K562 (cell line): ENCODE data around the gene HNRNPA2B1. TPM values are rescaled to one million over a fixed set of nuclear protein-coding genes. Genes with fewer than 3 reads are reported as not detected.

ENCODE experiments used
- ATAC-seq: fragments of 200-7000 bp; cut with Tn5 transposase; 3 replicates; pipeline ENCODE4 v1.9.1; 2020; ENCODE audit warnings: moderate library complexity
- BruUV-seq: library from RNA; stranded (reverse); fragments of 400-500 nt; replicated peaks from 2 replicates; lab custom pipeline; 2021; lab: Mats Ljungman, UMichigan
- CTCF ChIA-PET: fragments of 300-600 bp; formaldehyde crosslinking; extraction: SDS; loops from one replicate; lab custom pipeline; 2021; ENCODE audit warnings: low intra/inter-chr PET ratio; lab: Yijun Ruan, JAX
- POLR2A ChIA-PET: fragments of 300-600, 350-650 bp; sonication (Branson Sonifier 250); formaldehyde crosslinking; extraction: SDS; loops from one replicate; lab custom pipeline; 2021; ENCODE audit warnings: antibody characterized with exemption, inconsistent platforms; lab: Yijun Ruan, JAX
- DNase-seq, 4 experiments: peaks; one replicate each; pipeline versions ENCODE4 v3.0.0 to v3.0.0-alpha.2; 2011 to 2018; ENCODE audit warnings: low spot score in 3 of 4, mixed read lengths in 3 of 4; ENCODE audit errors: extremely low read depth in 1 of 4
- FAIRE-seq: peaks from 2 replicates; lab custom pipeline; 2011; peaks lifted over from hg19 to GRCh38; lab: Jason Lieb, UNC
- H2AFZ ChIP-seq: 2 replicates; pipeline ENCODE4 v1.6.0; 2011; ENCODE audit warnings: low read depth, low read length, control low read depth, inconsistent platforms
- H3K27ac ChIP-seq: fragments of 200-600 bp; 3 replicates; pipeline ENCODE4 v1.8.0; 2011; ENCODE audit warnings: low read depth, mild to moderate bottlenecking, control low read depth, inconsistent platforms, low read length, moderate library complexity, mixed read lengths; ENCODE audit errors: extremely low read depth
- H3K27me3 ChIP-seq, 2 experiments: fragments of 300-600 bp in 1 of 2; 2 replicates in 1 of 2; 3 replicates in 1 of 2; pipeline versions ENCODE4 v1.6.0 to v1.8.0; 2011; ENCODE audit warnings: inconsistent platforms in 2 of 2, low read length in 2 of 2, mild to moderate bottlenecking in 1 of 2, mixed read lengths in 1 of 2, moderate library complexity in 1 of 2; ENCODE audit not compliant: control insufficient read depth in 2 of 2, insufficient read depth in 2 of 2
- H3K36me3 ChIP-seq: fragments of 300-600 bp; 3 replicates; pipeline ENCODE4 v1.8.0; 2011; ENCODE audit warnings: mild to moderate bottlenecking, low read length, inconsistent platforms; ENCODE audit not compliant: control insufficient read depth, insufficient read depth
- H3K4me1 ChIP-seq, 2 experiments: fragments of 200-600 bp in 1 of 2; replicated peaks in 1 of 2; 2 replicates in 1 of 2; 3 replicates in 1 of 2; pipeline versions ENCODE4 v1.5.1 to v1.8.0; 2011; ENCODE audit warnings: inconsistent platforms in 2 of 2, low read length in 2 of 2, mild to moderate bottlenecking in 1 of 2, mixed read lengths in 1 of 2, moderate library complexity in 1 of 2; ENCODE audit not compliant: control insufficient read depth in 2 of 2, insufficient read depth in 2 of 2
- H3K4me2 ChIP-seq: 2 replicates; pipeline ENCODE4 v1.6.1; 2011; ENCODE audit warnings: low read length, control low read depth, inconsistent platforms, mixed read lengths; ENCODE audit not compliant: insufficient read depth
- H3K4me3 ChIP-seq: fragments of 200-600 bp; sonication (generic), shearing (Covaris generic); 2 replicates; pipeline ENCODE4 v1.5.1; 2016; ENCODE audit warnings: control low read depth, inconsistent platforms
- H3K79me2 ChIP-seq: fragments of 200-600 bp; 3 replicates; pipeline ENCODE4 v1.8.0; 2011; ENCODE audit warnings: low read length, inconsistent platforms; ENCODE audit not compliant: control insufficient read depth, insufficient read depth
- H3K9ac ChIP-seq, 2 experiments: 2 replicates each; pipeline versions ENCODE4 v1.6.0 to v1.6.1; 2011; ENCODE audit warnings: low read depth in 2 of 2, low read length in 2 of 2, control low read depth in 1 of 2, inconsistent platforms in 1 of 2, mild to moderate bottlenecking in 1 of 2, mixed read lengths in 1 of 2; ENCODE audit not compliant: insufficient read depth in 1 of 2
- H3K9me1 ChIP-seq: one replicate; pipeline ENCODE4 v1.6.0; 2011; ENCODE audit warnings: inconsistent platforms, mild to moderate bottlenecking, low read length, moderate library complexity; ENCODE audit not compliant: control insufficient read depth, insufficient read depth
- H3K9me3 ChIP-seq: replicated peaks from 2 replicates; pipeline ENCODE4 v1.5.1; 2011; ENCODE audit warnings: low read depth, low read length, inconsistent platforms; ENCODE audit not compliant: control insufficient read depth, insufficient read depth
- H4K20me1 ChIP-seq: replicated peaks from 2 replicates; pipeline ENCODE4 v1.6.1; 2011; ENCODE audit warnings: low read length, inconsistent platforms, mixed read lengths; ENCODE audit not compliant: control insufficient read depth, insufficient read depth
- BDP1 ChIP-seq: IDR thresholded peaks from 3 replicates; pipeline ENCODE4 v1.6.1; 2011; ENCODE audit not compliant: insufficient read length, insufficient read depth
- CBX8 ChIP-seq: fragments of 200-600 bp; sonication (generic); IDR thresholded peaks from 2 replicates; pipeline ENCODE4 v1.6.1; 2012; ENCODE audit warnings: borderline replicate concordance, mixed run types, low read depth, mild to moderate bottlenecking, moderate library complexity, mixed read lengths, low read length, control low read depth, inconsistent platforms; ENCODE audit not compliant: poor library complexity, severe bottlenecking; ENCODE audit errors: extremely low read depth
- E2F1 ChIP-seq: sonication (generic); formaldehyde crosslinking; IDR thresholded peaks from 2 replicates; pipeline ENCODE4 v1.8.1; 2023; ENCODE audit warnings: mild to moderate bottlenecking, missing genetic modification reagents, moderate library complexity
- EP300 ChIP-seq: IDR thresholded peaks from 2 replicates; pipeline ENCODE4 v1.6.1; 2012; ENCODE audit warnings: low read length, improper control_type of control experiment
- HDGF ChIP-seq: fragments of 450-650 bp; IDR thresholded peaks from 2 replicates; pipeline ENCODE4 v1.6.1; 2016
- HMGN3 ChIP-seq: IDR thresholded peaks from 2 replicates; pipeline ENCODE4 v1.6.1; 2011; ENCODE audit warnings: borderline replicate concordance, low read depth, mild to moderate bottlenecking, mixed read lengths, low read length; ENCODE audit not compliant: insufficient read length; ENCODE audit errors: extremely low read depth
- HNRNPL ChIP-seq: fragments of 200-400 bp; formaldehyde crosslinking; IDR thresholded peaks from 2 replicates; pipeline ENCODE4 v1.6.1; 2017; ENCODE audit warnings: low read depth, mild to moderate bottlenecking, low read length
- MNT ChIP-seq, 2 experiments: fragments of 450-650 bp; conservative IDR thresholded peaks; 2 replicates each; pipeline ENCODE4 v1.6.1; 2017; ENCODE audit warnings: mild to moderate bottlenecking in 2 of 2, moderate library complexity in 2 of 2
- MTA3 ChIP-seq: fragments of 450-650 bp; formaldehyde crosslinking; IDR thresholded peaks from 2 replicates; pipeline ENCODE4 v1.6.1; 2017; ENCODE audit warnings: mild to moderate bottlenecking, borderline replicate concordance
- NRF1 ChIP-seq, 2 experiments: fragments of 450-650 bp; IDR thresholded peaks in 1 of 2; conservative IDR thresholded peaks in 1 of 2; 2 replicates each; pipeline ENCODE4 v1.6.1; 2014; ENCODE audit warnings: mild to moderate bottlenecking in 2 of 2
- OTX1 ChIP-seq: fragments of 450-650 bp; formaldehyde crosslinking; IDR thresholded peaks from 2 replicates; pipeline ENCODE4 v1.4.0; 2022; ENCODE audit warnings: mild to moderate bottlenecking
- PCBP1 ChIP-seq: fragments of 200-400 bp; formaldehyde crosslinking; IDR thresholded peaks from 2 replicates; pipeline ENCODE4 v1.6.1; 2018; ENCODE audit warnings: mild to moderate bottlenecking, low read depth, low read length; ENCODE audit not compliant: poor library complexity, severe bottlenecking
- PHTF2 ChIP-seq: fragments of 250-450 bp; sonication (Bioruptor Pico); IDR thresholded peaks from 2 replicates; pipeline ENCODE4 v1.5.0; 2021; ENCODE audit warnings: mild to moderate bottlenecking
- STAT5B ChIP-seq: fragments of 250-450 bp; sonication (Bioruptor Pico); IDR thresholded peaks from 2 replicates; pipeline ENCODE4 v1.8.0; 2021; ENCODE audit warnings: mild to moderate bottlenecking, inconsistent platforms
- ZNF165 ChIP-seq: fragments of 250-450 bp; sonication (Bioruptor Pico); IDR thresholded peaks from 2 replicates; pipeline ENCODE4 v1.4.0; 2020; ENCODE audit warnings: borderline replicate concordance
- ZNF668 ChIP-seq: fragments of 250-450 bp; sonication (Bioruptor Pico); IDR thresholded peaks from 2 replicates; pipeline ENCODE4 v1.8.0; 2022; ENCODE audit warnings: mild to moderate bottlenecking, inconsistent platforms
- ZNF764 ChIP-seq: fragments of 250-450 bp; sonication (Bioruptor Pico); IDR thresholded peaks from 2 replicates; pipeline ENCODE4 v1.4.0; 2020; ENCODE audit warnings: low read depth, mild to moderate bottlenecking, moderate library complexity
- WGBS: fragments of 100-300 bp; shearing (Covaris generic); methylation state at CpG from one replicate; pipeline ENCODE4 v1.1.6; 2016; ENCODE audit warnings: low coverage, mixed read lengths; ENCODE audit not compliant: insufficient coverage; ENCODE audit errors: missing lambda C conversion rate; 5-methylcytosine and 5-hydroxymethylcytosine counted together
- in situ Hi-C: fragments of 300-500 bp; cut with MboI; formaldehyde crosslinking; loops from 4 replicates; pipeline ENCODE4 v1.15.0; 2018; ENCODE audit warnings: inconsistent platforms, mixed read lengths
- intact Hi-C: fragments of 100-400 bp; cut with micrococcal nuclease; formaldehyde crosslinking; loops from 2 replicates; pipeline ENCODE4 v1.14.2; 2022
- polyA plus RNA-seq, 8 experiments: library from polyadenylated mRNA; depleted of rRNA in 4 of 8; stranded (reverse) in 5 of 8; unstranded in 3 of 8; fragments of >200 nt; fragmentation: Nextera tagmentation in 2 of 8; fragmentation: Illumina TruSeq in 1 of 8; extraction: Ambion mirVana in 2 of 8; extraction: Trizol in 1 of 8; gene quantifications; 2 replicates each; pipeline versions ENCODE4 v1.2.1 to v1.2.3, GENCODE V29; 2011 to 2014; ENCODE audit warnings: inconsistent platforms in 1 of 8, missing spikeins in 1 of 8
- total RNA-seq, 7 experiments: library from RNA; depleted of rRNA in 6 of 7; stranded (reverse); fragments of >200 nt in 6 of 7; fragmentation: Illumina TruSeq in 2 of 7; extraction: Trizol in 2 of 7; gene quantifications; 2 replicates each; pipeline versions ENCODE4 v1.2.1 to v1.2.3, GENCODE V29; 2011 to 2021; ENCODE audit warnings: low replicate concordance in 1 of 7
- TF ChIP-seq, protein P1 (sequence below): sonication (generic); formaldehyde crosslinking; IDR thresholded peaks from 2 replicates; pipeline ENCODE4 v1.8.0; 2022; ENCODE audit warnings: mild to moderate bottlenecking, missing genetic modification reagents, borderline replicate concordance

The HNRNPA2B1 gene
- total and polyA plus RNA-seq, 9 of the 15 experiments (the other 6 are each of a cell fraction or from before 2014, with no cell fraction given): 630 to 1,989 (median 865) TPM

DNA sequence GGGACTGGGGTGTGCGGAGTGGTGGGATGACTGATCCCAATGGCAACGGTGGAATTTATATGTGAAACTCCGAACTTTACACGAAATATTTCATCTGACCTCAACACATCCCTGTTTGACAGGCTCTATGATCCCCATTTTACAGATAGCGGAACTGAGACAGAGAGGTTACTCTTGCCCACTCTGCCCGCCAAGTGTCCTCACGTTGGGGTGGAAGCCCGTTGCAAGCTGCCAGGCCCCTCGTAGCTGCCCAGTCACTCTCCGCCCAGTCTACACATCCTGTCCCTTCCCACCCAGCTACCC is 48.9 kb downstream of the HNRNPA2B1 start (continued):
- TF ChIP-seq BDP1 (no peak), MNT (conservative IDR thresholded peaks at IDR 0.05) (no peak), PCBP1 (no peak), STAT5B (no peak), HDGF (no peak)
- TF ChIP-seq, protein P1, sequence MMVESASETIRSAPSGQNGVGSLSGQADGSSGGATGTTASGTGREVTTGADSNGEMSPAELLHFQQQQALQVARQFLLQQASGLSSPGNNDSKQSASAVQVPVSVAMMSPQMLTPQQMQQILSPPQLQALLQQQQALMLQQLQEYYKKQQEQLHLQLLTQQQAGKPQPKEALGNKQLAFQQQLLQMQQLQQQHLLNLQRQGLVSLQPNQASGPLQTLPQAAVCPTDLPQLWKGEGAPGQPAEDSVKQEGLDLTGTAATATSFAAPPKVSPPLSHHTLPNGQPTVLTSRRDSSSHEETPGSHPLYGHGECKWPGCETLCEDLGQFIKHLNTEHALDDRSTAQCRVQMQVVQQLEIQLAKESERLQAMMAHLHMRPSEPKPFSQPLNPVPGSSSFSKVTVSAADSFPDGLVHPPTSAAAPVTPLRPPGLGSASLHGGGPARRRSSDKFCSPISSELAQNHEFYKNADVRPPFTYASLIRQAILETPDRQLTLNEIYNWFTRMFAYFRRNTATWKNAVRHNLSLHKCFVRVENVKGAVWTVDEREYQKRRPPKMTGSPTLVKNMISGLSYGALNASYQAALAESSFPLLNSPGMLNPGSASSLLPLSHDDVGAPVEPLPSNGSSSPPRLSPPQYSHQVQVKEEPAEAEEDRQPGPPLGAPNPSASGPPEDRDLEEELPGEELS (CRISPR knock-in tag): no peak

GRCh38 chr7:26151096-26151495 is 49.5 kb downstream of the HNRNPA2B1 start:
- BruUV-seq: no TSS peak
- Histone ChIP-seq H3K9me1 (no peaks in the 10 kb centered on the region), H3K9me3 (no peaks in the 10 kb centered on the region), H4K20me1 (peaks cover 9% of the 10 kb centered on the region; the same call in 1 of the 2 replicates), H3K4me1 (peaks cover 28 to 33% of the 10 kb centered on the region in 2 experiments), H3K9ac (no peak overlapping the region), H2AFZ (peak overlapping the region; percentile 97), H3K4me2 (no peak overlapping the region), H3K27ac (no peak overlapping the region), H3K4me3 (no peak overlapping the region), H3K27me3 (no peaks in the 10 kb centered on the region), H3K79me2 (peaks cover 40% of the 10 kb centered on the region), H3K36me3 (no peaks in the 10 kb centered on the region)
- FAIRE-seq: no peak
- ChIA-PET CTCF (interaction anchor here (1.3 kb wide), 1 partner anchor 49 kb away, joined by 4 read pairs; the partner anchor contains the start of gene HNRNPA2B1), POLR2A (interaction anchor here (1.2 to 2.5 kb wide), 3 partner anchors 10 to 48 kb away, joined by 4 to 13 read pairs (median 5); no protein-coding TSS in a partner anchor)
- intact Hi-C loops (no loop called here), in situ Hi-C loops (no loop called here)
- 50% methylated on average over 5 of the region's 5 CpGs for WGBS
- ATAC-seq: no peak
- no peak for DNase-seq
- no peak for TF ChIP-seq CBX8
- TF ChIP-seq PHTF2 (CRISPR knock-in tag): no peak
- no peak for TF ChIP-seq HMGN3
- TF ChIP-seq HNRNPL: no peak
- no peak for TF ChIP-seq MTA3
- no peak for TF ChIP-seq OTX1 (CRISPR knock-in tag)
- TF ChIP-seq NRF1 (conservative IDR thresholded peaks at IDR 0.05 in 1 of 2, IDR thresholded peaks at IDR 0.05 in 1 of 2): no peak
- TF ChIP-seq ZNF764 (CRISPR knock-in tag): no peak
- TF ChIP-seq EP300: no peak
- TF ChIP-seq E2F1 (CRISPR knock-in tag): no peak
- TF ChIP-seq ZNF165: no peak
- TF ChIP-seq ZNF668 (CRISPR knock-in tag): no peak
